ENCODE measurements around the gene TM7SF3. TPM values are rescaled to one million over a fixed set of nuclear protein-coding genes. Genes with fewer than 3 reads are reported as not detected.

Gene TM7SF3
- total RNA-seq, 2 experiments from 2014 or later = 36.7 to 37.6 TPM

- ATAC-seq = no peak
- no peak for DNase-seq
- POLR2A ChIA-PET = interaction anchor here (1.0 to 1.3 kb wide), 2 partner anchors 8 to 16 kb away, joined by 3 read pairs; no protein-coding TSS in a partner anchor
- H3K27ac Mint-ChIP-seq = no peak overlapping the region
- H3K27me3 Mint-ChIP-seq = no peaks in the 10 kb centered on the region
- intact Hi-C loops (cut with micrococcal nuclease) = no loop called here
- H3K36me3 Mint-ChIP-seq (ENCODE audit: low read depth) = peaks cover 25% of the 10 kb centered on the region
- peaks cover 8% of the 10 kb centered on the region for H3K4me1 Mint-ChIP-seq (ENCODE audit: low read depth)
- no peak overlapping the region for H3K4me3 Mint-ChIP-seq
- TF ChIP-seq CTCF (IDR thresholded peaks at IDR 0.05) = no peak
- CTCF ChIA-PET = interaction anchor here (0.9 to 1.7 kb wide), 2 partner anchors 17 to 112 kb away, joined by 3 to 6 read pairs; partner anchors contain the start of gene TM7SF3
- no peaks in the 10 kb centered on the region for H3K9me3 Mint-ChIP-seq
Measured at GRCh38 chr12:26997003-26997402, 17.2 kb downstream of the TM7SF3 start.

GRCh38 chr12:26995706-26996105, 18.5 kb downstream of the TM7SF3 start:
- no peak for TF ChIP-seq CTCF (IDR thresholded peaks at IDR 0.05)
- no peaks in the 10 kb centered on the region for H3K9me3 Mint-ChIP-seq
- ChIA-PET POLR2A (interaction anchor here (1.3 kb wide), 1 partner anchor 15 kb away, joined by 3 read pairs; no protein-coding TSS in a partner anchor), CTCF (no interaction called here)
- peaks cover 1% of the 10 kb centered on the region for H3K4me1 Mint-ChIP-seq (ENCODE audit: low read depth)
- no peak overlapping the region for H3K27ac Mint-ChIP-seq
- H3K27me3 Mint-ChIP-seq = no peaks in the 10 kb centered on the region
- no peak overlapping the region for H3K4me3 Mint-ChIP-seq
- DNase-seq (no peak), ATAC-seq (no peak)
- intact Hi-C loops (cut with micrococcal nuclease) = no loop called here
- peaks cover 26% of the 10 kb centered on the region for H3K36me3 Mint-ChIP-seq (ENCODE audit: low read depth)

GRCh38 chr12:26994109-26994508, 20.1 kb downstream of the TM7SF3 start:
- ATAC-seq = no peak
- TF ChIP-seq CTCF (IDR thresholded peaks at IDR 0.05) = no peak
- CTCF ChIA-PET = interaction anchor here (0.9 to 1.1 kb wide), 3 partner anchors 9 to 109 kb away, joined by 3 to 4 read pairs (median 3); no protein-coding TSS in a partner anchor
- Mint-ChIP-seq H3K27me3 (no peaks in the 10 kb centered on the region), H3K4me3 (no peak overlapping the region), H3K36me3 (ENCODE audit: low read depth) (peaks cover 25% of the 10 kb centered on the region), H3K4me1 (ENCODE audit: low read depth) (no peaks in the 10 kb centered on the region), H3K27ac (no peak overlapping the region), H3K9me3 (no peaks in the 10 kb centered on the region)
- no peak for DNase-seq
- POLR2A ChIA-PET = no interaction called here
- intact Hi-C loops (cut with micrococcal nuclease) = no loop called here

GRCh38 chr12:26991826-26992225, 22.4 kb downstream of the TM7SF3 start:
- ATAC-seq = no peak
- no peak for TF ChIP-seq CTCF (IDR thresholded peaks at IDR 0.05)
- H3K9me3 Mint-ChIP-seq = no peaks in the 10 kb centered on the region
- POLR2A ChIA-PET = interaction anchor here (1.2 kb wide), 1 partner anchor 459 kb away, joined by 3 read pairs; no protein-coding TSS in a partner anchor
- no peak overlapping the region for H3K27ac Mint-ChIP-seq
- peaks cover 28% of the 10 kb centered on the region for H3K36me3 Mint-ChIP-seq (ENCODE audit: low read depth)
- no peaks in the 10 kb centered on the region for H3K27me3 Mint-ChIP-seq
- intact Hi-C loops (cut with micrococcal nuclease) = no loop called here
- no peak for DNase-seq
- CTCF ChIA-PET = interaction anchor here (1.2 kb wide), 1 partner anchor 24 kb away, joined by 3 read pairs; no protein-coding TSS in a partner anchor
- no peaks in the 10 kb centered on the region for H3K4me1 Mint-ChIP-seq (ENCODE audit: low read depth)
- H3K4me3 Mint-ChIP-seq = no peak overlapping the region

GRCh38 chr12:26989873-26990272, 24.3 kb downstream of the TM7SF3 start:
- H3K27ac Mint-ChIP-seq = no peak overlapping the region
- peaks cover 35% of the 10 kb centered on the region for H3K36me3 Mint-ChIP-seq (ENCODE audit: low read depth)
- intact Hi-C loops (cut with micrococcal nuclease) = no loop called here
- no peak for TF ChIP-seq CTCF (IDR thresholded peaks at IDR 0.05)
- no peaks in the 10 kb centered on the region for H3K27me3 Mint-ChIP-seq
- no peak for ATAC-seq
- ChIA-PET POLR2A (no interaction called here), CTCF (interaction anchor here (1.1 kb wide), 1 partner anchor 71 kb away, joined by 3 read pairs; no protein-coding TSS in a partner anchor)
- DNase-seq = no peak
- peaks cover 3% of the 10 kb centered on the region for H3K9me3 Mint-ChIP-seq
- H3K4me3 Mint-ChIP-seq = no peak overlapping the region
- H3K4me1 Mint-ChIP-seq (ENCODE audit: low read depth) = no peaks in the 10 kb centered on the region

All from activated CD8-positive, alpha-beta T cell treated with anti-CD3 and anti-CD28 coated beads for 36 hours (primary cell).